Activated CD4-positive, alpha-beta memory T cell treated with anti-CD3 and anti-CD28 coated beads for 36 hours (primary cell): ENCODE results near the gene CCT2. TPM values are rescaled to one million over a fixed set of nuclear protein-coding genes. Genes with fewer than 3 reads are reported as not detected.

Experiments
- CTCF ChIA-PET: fragments of 350-600 bp; sonication (Branson Sonifier 250); formaldehyde crosslinking; loops from one replicate; lab custom pipeline; 2021; ENCODE audit warnings: antibody characterized with exemption, inconsistent platforms; lab: Charles Lee
- POLR2A ChIA-PET: fragments of 350-600 bp; sonication (Branson Sonifier 250); formaldehyde crosslinking; loops from one replicate; lab custom pipeline; 2021; ENCODE audit warnings: antibody characterized with exemption; lab: Charles Lee
- DNase-seq: peaks from one replicate; pipeline ENCODE4 v3.0.0-alpha.2; 2020
- H3K27ac Mint-ChIP-seq: one replicate; pipeline ENCODE4 v1.8.0; 2021; ENCODE audit warnings: mixed read lengths
- H3K27me3 Mint-ChIP-seq: one replicate; pipeline ENCODE4 v1.8.0; 2021; ENCODE audit warnings: mixed read lengths
- H3K36me3 Mint-ChIP-seq: one replicate; pipeline ENCODE4 v1.8.0; 2021; ENCODE audit warnings: mixed read lengths
- H3K4me1 Mint-ChIP-seq: one replicate; pipeline ENCODE4 v1.8.0; 2021; ENCODE audit warnings: low read depth, mixed read lengths
- H3K4me3 Mint-ChIP-seq: one replicate; pipeline ENCODE4 v1.8.0; 2021; ENCODE audit warnings: mild to moderate bottlenecking, mixed read lengths
- H3K9me3 Mint-ChIP-seq: one replicate; pipeline ENCODE4 v1.8.0; 2021; ENCODE audit warnings: mixed read lengths
- intact Hi-C: fragments of 100-400 bp; cut with micrococcal nuclease; formaldehyde crosslinking; loops from one replicate; pipeline ENCODE4 v1.15.1; 2023
- microRNA-seq: library from miRNA; unstranded; fragments of <30 nt; microRNA quantifications from one replicate; pipeline ENCODE4 v1.2.0, GENCODE V29; 2022; ENCODE audit warnings: borderline number of aligned reads, borderline microRNAs expressed, borderline replicate concordance
- total RNA-seq, 2 experiments: library from RNA; stranded (reverse); gene quantifications; one replicate each; pipeline ENCODE4 v1.2.3, GENCODE V29; 2021

CCT2 gene
- total RNA-seq, 2 experiments from 2014 or later: 264 to 267 TPM

GRCh38 chr12:69647178-69647577 is 61.9 kb downstream of the CCT2 start:
- H3K36me3 Mint-ChIP-seq: no peaks in the 10 kb centered on the region
- H3K4me3 Mint-ChIP-seq: no peak overlapping the region
- POLR2A ChIA-PET: no interaction called here
- intact Hi-C loops: no loop called here
- H3K27me3 Mint-ChIP-seq: peaks cover 2% of the 10 kb centered on the region
- DNase-seq: no peak
- CTCF ChIA-PET: interaction anchor here (0.7 kb wide), 1 partner anchor 56 kb away, joined by 3 read pairs; no protein-coding TSS in a partner anchor
- no peak overlapping the region for H3K27ac Mint-ChIP-seq
- H3K9me3 Mint-ChIP-seq: no peaks in the 10 kb centered on the region
- H3K4me1 Mint-ChIP-seq: no peaks in the 10 kb centered on the region

- DNase-seq: no peak
- Mint-ChIP-seq H3K27me3 (peaks cover 2% of the 10 kb centered on the region), H3K4me1 (no peaks in the 10 kb centered on the region), H3K9me3 (no peaks in the 10 kb centered on the region), H3K4me3 (no peak overlapping the region), H3K27ac (no peak overlapping the region), H3K36me3 (no peaks in the 10 kb centered on the region)
- ChIA-PET POLR2A (no interaction called here), CTCF (interaction anchor here (1.5 kb wide), 1 partner anchor 9 kb away, joined by 5 read pairs; no protein-coding TSS in a partner anchor)
- intact Hi-C loops: no loop called here
These were observed 63.2 kb downstream of the CCT2 start for GRCh38 chr12:69648476-69648875.

GRCh38 chr12:69649529-69649928 is 64.3 kb downstream of the CCT2 start:
- no peak overlapping the region for H3K4me3 Mint-ChIP-seq
- ChIA-PET CTCF (interaction anchor here (1.5 kb wide), 1 partner anchor 10 kb away, joined by 5 read pairs; no protein-coding TSS in a partner anchor), POLR2A (no interaction called here)
- no peaks in the 10 kb centered on the region for H3K9me3 Mint-ChIP-seq
- H3K36me3 Mint-ChIP-seq: no peaks in the 10 kb centered on the region
- intact Hi-C loops: no loop called here
- peaks cover 2% of the 10 kb centered on the region for H3K27me3 Mint-ChIP-seq
- DNase-seq: no peak
- H3K4me1 Mint-ChIP-seq: no peaks in the 10 kb centered on the region
- H3K27ac Mint-ChIP-seq: no peak overlapping the region

Small RNA genes within 50 kb of the gene (microRNA-seq; reads per million reads assigned to microRNA genes)
- gene MIR3913-1 (not detected), gene MIR3913-2 (not detected)

Other genes starting within 250 kb of the CCT2 start
- not detected for gene LYZ, start 237.1 kb upstream of the CCT2 start, total RNA-seq
- 10 to 100 TPM; 50.4 to 50.6 TPM for gene YEATS4, start 225.7 kb upstream of the CCT2 start, total RNA-seq
- 1 to 10 TPM; 8.6 to 9.5 TPM for gene FRS2, start 115.1 kb upstream of the CCT2 start, total RNA-seq
- gene LRRC10, start 25.4 kb downstream of the CCT2 start, total RNA-seq: not detected
- gene BEST3, start 113.8 kb downstream of the CCT2 start, total RNA-seq: not detected
- 10 to 100 TPM; 30.3 to 34.0 TPM for gene RAB3IP, start 153.4 kb downstream of the CCT2 start, total RNA-seq
- gene MYRFL, start 239.8 kb downstream of the CCT2 start, total RNA-seq: not detected